GM15510 (cell line): ENCODE data around the gene SLC6A1.

Experiments
- POLR2A ChIP-seq: IDR thresholded peaks from 3 replicates; pipeline ENCODE4 v1.6.1; 2011; ENCODE audit warnings: borderline replicate concordance; ENCODE audit not compliant: insufficient read length; ENCODE audit errors: extremely low read depth

The SLC6A1 gene

GRCh38 chr3:10999221-11000107 lies 6.9 kb downstream of the SLC6A1 start:
- no peak for TF ChIP-seq POLR2A

GRCh38 chr3:11000528-11000927 lies 8.0 kb downstream of the SLC6A1 start:
- TF ChIP-seq POLR2A, result no peak

GRCh38 chr3:11001020-11001657 lies 8.6 kb downstream of the SLC6A1 start:
- TF ChIP-seq POLR2A, result no peak

GRCh38 chr3:11001658-11002021 lies 9.1 kb downstream of the SLC6A1 start:
- no peak for TF ChIP-seq POLR2A

- no peak for TF ChIP-seq POLR2A
These were observed 9.8 kb downstream of the SLC6A1 start for GRCh38 chr3:11002371-11002807.

GRCh38 chr3:11004563-11004962 lies 12.0 kb downstream of the SLC6A1 start:
- TF ChIP-seq POLR2A, result no peak

GRCh38 chr3:11005686-11006256 lies 13.2 kb downstream of the SLC6A1 start:
- no peak for TF ChIP-seq POLR2A

- TF ChIP-seq POLR2A, result no peak
These were observed 14.7 kb downstream of the SLC6A1 start for GRCh38 chr3:11006986-11007933.

GRCh38 chr3:11009898-11010297 lies 17.4 kb downstream of the SLC6A1 start:
- TF ChIP-seq POLR2A, result no peak

- TF ChIP-seq POLR2A, result no peak
These were observed 18.0 kb downstream of the SLC6A1 start for GRCh38 chr3:11010426-11011165.

GRCh38 chr3:11014253-11014652 lies 21.7 kb downstream of the SLC6A1 start:
- TF ChIP-seq POLR2A, result no peak

GRCh38 chr3:11014752-11015151 lies 22.2 kb downstream of the SLC6A1 start:
- no peak for TF ChIP-seq POLR2A

GRCh38 chr3:11015369-11015768 lies 22.8 kb downstream of the SLC6A1 start:
- TF ChIP-seq POLR2A, result no peak

GRCh38 chr3:11016727-11017126 lies 24.2 kb downstream of the SLC6A1 start:
- no peak for TF ChIP-seq POLR2A
